ENCODE results near the gene NR2E1. TPM values are rescaled to one million over a fixed set of nuclear protein-coding genes. Genes with fewer than 3 reads are reported as not detected.

The NR2E1 gene
- total RNA-seq, 1 donor = not detected

DNA sequence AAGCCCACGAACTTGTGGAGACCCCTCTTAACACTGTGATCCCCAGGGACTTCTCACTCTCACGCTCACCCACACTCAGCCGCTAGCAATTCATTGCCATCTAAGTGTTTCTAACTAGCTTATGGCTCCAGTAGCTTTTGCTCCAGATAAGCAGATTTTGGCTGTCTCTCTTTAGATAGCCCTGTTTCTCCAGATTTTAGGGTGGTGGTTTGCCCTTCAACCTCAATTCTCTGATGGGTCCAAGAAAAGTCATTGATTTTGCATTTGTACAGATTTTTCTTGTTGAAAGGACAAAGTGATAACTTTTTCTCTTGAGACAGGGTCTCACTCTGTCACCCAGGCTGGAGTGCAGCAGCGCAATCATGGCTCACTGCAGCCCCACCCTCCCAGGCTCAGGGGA, 41.2 kb downstream of the NR2E1 start:
- TF ChIP-seq, protein P1, sequence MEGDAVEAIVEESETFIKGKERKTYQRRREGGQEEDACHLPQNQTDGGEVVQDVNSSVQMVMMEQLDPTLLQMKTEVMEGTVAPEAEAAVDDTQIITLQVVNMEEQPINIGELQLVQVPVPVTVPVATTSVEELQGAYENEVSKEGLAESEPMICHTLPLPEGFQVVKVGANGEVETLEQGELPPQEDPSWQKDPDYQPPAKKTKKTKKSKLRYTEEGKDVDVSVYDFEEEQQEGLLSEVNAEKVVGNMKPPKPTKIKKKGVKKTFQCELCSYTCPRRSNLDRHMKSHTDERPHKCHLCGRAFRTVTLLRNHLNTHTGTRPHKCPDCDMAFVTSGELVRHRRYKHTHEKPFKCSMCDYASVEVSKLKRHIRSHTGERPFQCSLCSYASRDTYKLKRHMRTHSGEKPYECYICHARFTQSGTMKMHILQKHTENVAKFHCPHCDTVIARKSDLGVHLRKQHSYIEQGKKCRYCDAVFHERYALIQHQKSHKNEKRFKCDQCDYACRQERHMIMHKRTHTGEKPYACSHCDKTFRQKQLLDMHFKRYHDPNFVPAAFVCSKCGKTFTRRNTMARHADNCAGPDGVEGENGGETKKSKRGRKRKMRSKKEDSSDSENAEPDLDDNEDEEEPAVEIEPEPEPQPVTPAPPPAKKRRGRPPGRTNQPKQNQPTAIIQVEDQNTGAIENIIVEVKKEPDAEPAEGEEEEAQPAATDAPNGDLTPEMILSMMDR (IDR thresholded peaks at IDR 0.05; ENCODE audit: insufficient read depth, low read depth, low read length) = no peak
- no peak for DNase-seq (ENCODE audit: low read depth)
- H3K4me3 ChIP-seq (ENCODE audit: low read depth, low read length) = no peak overlapping the region

DNA sequence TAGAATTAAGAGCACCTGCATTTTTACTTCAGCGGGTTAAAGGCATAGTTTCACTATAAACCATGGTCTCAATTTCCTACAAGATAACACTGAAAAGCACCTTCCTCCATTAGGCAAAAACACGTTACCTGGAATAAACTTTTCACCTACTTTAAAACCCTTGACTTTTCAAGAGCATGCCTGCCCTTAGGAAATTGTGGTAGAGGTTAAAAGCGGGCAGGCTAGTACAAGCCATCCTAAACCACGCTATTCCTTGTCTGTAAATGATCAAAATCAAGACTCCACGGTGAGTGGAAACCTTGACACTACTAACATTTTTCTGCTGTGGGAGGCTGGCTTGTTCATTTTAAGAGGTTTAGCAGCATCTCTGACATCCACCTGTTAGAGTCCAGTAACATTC, 43.9 kb downstream of the NR2E1 start:
- H3K4me3 ChIP-seq (ENCODE audit: low read depth, low read length) = no peak overlapping the region
- TF ChIP-seq, protein P1 (IDR thresholded peaks at IDR 0.05; ENCODE audit: insufficient read depth, low read depth, low read length) = no peak
- DNase-seq (ENCODE audit: low read depth) = no peak

DNA sequence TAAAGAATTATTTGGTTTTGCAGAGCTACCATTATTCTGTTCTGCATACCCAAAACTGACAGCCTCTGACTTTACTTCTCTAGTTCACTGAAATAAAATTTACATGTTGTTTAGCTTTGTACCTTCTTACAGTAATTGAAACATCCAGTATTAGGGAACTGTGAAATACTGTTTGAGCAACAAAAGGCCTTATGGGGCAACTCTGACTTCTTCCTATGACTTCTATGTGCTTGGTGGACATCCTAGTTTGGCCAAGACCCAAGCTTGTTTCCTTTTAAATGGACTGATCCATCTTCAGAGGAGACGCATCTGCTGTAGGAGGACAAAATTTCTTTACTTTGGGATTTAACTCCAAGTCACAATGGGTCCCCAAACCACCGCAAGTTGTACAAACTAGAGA, 44.7 kb downstream of the NR2E1 start:
- DNase-seq (ENCODE audit: low read depth) = no peak
- no peak overlapping the region for H3K4me3 ChIP-seq (ENCODE audit: low read depth, low read length)
- TF ChIP-seq, protein P1 (IDR thresholded peaks at IDR 0.05; ENCODE audit: insufficient read depth, low read depth, low read length) = peak; percentile 0

DNA sequence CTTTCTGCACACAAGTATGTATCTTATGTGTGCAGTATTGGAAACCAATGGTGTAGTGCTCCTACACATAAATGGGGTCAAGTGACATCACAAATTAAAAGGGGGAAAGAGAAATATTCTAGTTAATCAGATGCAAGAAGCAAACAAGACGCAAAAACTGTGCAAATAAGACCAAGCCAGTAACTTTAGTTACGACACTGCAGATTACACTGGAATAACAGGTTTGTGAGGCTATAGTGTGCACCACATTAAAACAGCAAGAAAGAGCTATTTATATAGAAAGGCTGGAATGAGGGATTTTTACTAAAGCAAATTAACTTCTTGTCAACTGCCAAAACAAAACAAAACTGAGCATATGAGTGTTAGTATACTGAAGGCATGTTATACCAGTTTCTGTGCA, 45.8 kb downstream of the NR2E1 start:
- H3K4me3 ChIP-seq (ENCODE audit: low read depth, low read length) = no peak overlapping the region
- DNase-seq (ENCODE audit: low read depth) = no peak
- TF ChIP-seq, protein P1 (IDR thresholded peaks at IDR 0.05; ENCODE audit: insufficient read depth, low read depth, low read length) = no peak

DNA sequence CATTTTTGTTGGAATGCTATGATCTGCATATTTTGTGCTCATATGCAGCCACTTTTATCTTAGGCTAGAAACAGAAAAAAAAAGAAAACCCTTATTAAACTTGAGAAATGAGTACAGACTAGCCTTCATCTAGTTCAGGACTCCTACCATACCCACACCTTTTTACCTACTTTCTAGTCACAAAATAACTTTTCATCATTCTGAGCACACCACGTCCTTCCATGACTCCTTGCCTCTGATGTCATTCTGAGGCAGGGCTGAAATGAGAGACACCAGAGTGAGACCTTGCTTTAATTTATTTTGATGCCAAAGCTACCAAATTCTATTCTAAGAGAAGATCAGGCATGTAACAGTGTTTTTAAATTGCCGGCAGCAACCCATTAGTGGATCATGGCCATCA, 56.2 kb downstream of the NR2E1 start:
- TF ChIP-seq, protein P1 (IDR thresholded peaks at IDR 0.05; ENCODE audit: insufficient read depth, low read depth, low read length) = no peak
- no peak for DNase-seq (ENCODE audit: low read depth)
- no peak overlapping the region for H3K4me3 ChIP-seq (ENCODE audit: low read depth, low read length)

DNA sequence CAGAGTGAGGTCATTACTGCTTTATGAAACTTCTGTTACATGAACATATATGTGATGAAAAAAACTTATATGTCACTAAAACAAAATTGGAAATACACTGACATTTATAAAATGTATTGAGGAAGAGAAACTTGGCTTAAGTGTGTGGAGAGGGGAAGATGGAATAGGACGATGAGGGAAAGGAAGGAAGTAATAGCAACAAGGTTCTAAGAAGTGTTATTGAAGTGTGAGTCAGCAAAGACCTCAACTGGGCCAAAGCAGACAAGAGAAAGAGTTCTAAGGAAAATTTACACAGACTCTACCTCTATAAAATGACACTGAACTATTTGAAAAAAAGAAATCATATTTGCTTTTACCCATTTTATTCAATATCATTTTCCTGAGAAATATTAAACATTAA, 56.7 kb downstream of the NR2E1 start:
- DNase-seq (ENCODE audit: low read depth) = no peak
- TF ChIP-seq, protein P1 (IDR thresholded peaks at IDR 0.05; ENCODE audit: insufficient read depth, low read depth, low read length) = no peak
- H3K4me3 ChIP-seq (ENCODE audit: low read depth, low read length) = no peak overlapping the region

DNA sequence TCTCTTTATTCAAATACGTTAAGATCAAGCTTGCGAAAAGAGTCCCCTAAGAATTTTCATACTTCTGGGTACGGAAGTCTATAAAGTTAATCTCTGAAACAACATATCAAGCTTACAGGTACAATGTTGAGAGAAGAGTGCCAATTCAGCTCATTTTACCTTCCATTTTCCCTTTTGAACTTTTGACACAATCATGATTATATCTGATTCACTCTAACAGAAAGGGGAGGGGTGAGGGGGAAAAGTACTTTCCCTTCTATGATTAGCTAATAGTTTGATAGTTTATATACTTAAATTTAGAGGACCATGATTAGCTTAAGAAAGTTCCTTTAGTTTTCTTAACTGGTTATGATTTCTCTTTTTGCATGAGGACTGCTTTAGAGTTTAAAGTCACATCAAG, 61.5 kb downstream of the NR2E1 start:
- TF ChIP-seq, protein P1 (IDR thresholded peaks at IDR 0.05; ENCODE audit: insufficient read depth, low read depth, low read length) = no peak
- H3K4me3 ChIP-seq (ENCODE audit: low read depth, low read length) = no peak overlapping the region
- DNase-seq (ENCODE audit: low read depth) = no peak
